Activated B cell treated with CpG ODN at 0.5 μM for 24 hours (primary cell): ENCODE measurements around the gene RNF20. TPM values are rescaled to one million over a fixed set of nuclear protein-coding genes. Genes with fewer than 3 reads are reported as not detected.

Experiments used
- ATAC-seq: fragments of 200-7000 bp; cut with Tn5 transposase; one replicate; pipeline ENCODE4 v1.10.0; 2021; ENCODE audit warnings: low read depth, mild to moderate bottlenecking, moderate library complexity
- CTCF ChIA-PET: fragments of 350-600 bp; sonication (Branson Sonifier 250); formaldehyde crosslinking; loops from one replicate; lab custom pipeline; 2021; ENCODE audit warnings: antibody characterized with exemption; lab: Charles Lee
- POLR2A ChIA-PET: fragments of 350-600 bp; sonication (Branson Sonifier 250); formaldehyde crosslinking; loops from one replicate; lab custom pipeline; 2021; ENCODE audit warnings: antibody characterized with exemption; lab: Charles Lee
- DNase-seq: peaks from one replicate; pipeline ENCODE4 v3.0.0; 2022
- H3K27ac Mint-ChIP-seq: one replicate; pipeline ENCODE4 v1.8.0; 2020; ENCODE audit warnings: mixed read lengths
- H3K27me3 Mint-ChIP-seq: one replicate; pipeline ENCODE4 v1.8.0; 2021; ENCODE audit warnings: mixed read lengths
- H3K36me3 Mint-ChIP-seq: one replicate; pipeline ENCODE4 v1.8.0; 2021; ENCODE audit warnings: low read depth, mixed read lengths
- H3K4me1 Mint-ChIP-seq: one replicate; pipeline ENCODE4 v1.8.0; 2021; ENCODE audit warnings: mixed read lengths
- H3K4me3 Mint-ChIP-seq: one replicate; pipeline ENCODE4 v1.8.0; 2020; ENCODE audit warnings: mild to moderate bottlenecking, mixed read lengths
- H3K9me3 Mint-ChIP-seq: one replicate; pipeline ENCODE4 v1.8.0; 2020; ENCODE audit warnings: mixed read lengths
- CTCF ChIP-seq: fragments of 200-600 bp; IDR thresholded peaks from one replicate; pipeline ENCODE4 v1.8.0; 2022; ENCODE audit warnings: antibody characterized with exemption, mild to moderate bottlenecking
- intact Hi-C: fragments of 100-400 bp; cut with micrococcal nuclease; formaldehyde crosslinking; loops from one replicate; pipeline ENCODE4 v1.15.1; 2024
- total RNA-seq: library from RNA; stranded (reverse); gene quantifications from 2 replicates; pipeline ENCODE4 v1.2.3, GENCODE V29; 2022

Gene RNF20
- total RNA-seq, 1 donor from 2014 or later: 46.6 TPM

- Mint-ChIP-seq H3K27ac (no peak overlapping the region), H3K4me3 (no peak overlapping the region), H3K9me3 (no peaks in the 10 kb centered on the region), H3K4me1 (no peaks in the 10 kb centered on the region), H3K27me3 (peaks cover 4% of the 10 kb centered on the region), H3K36me3 (no peaks in the 10 kb centered on the region)
- ChIA-PET POLR2A (no interaction called here), CTCF (interaction anchor here (2.6 kb wide), 1 partner anchor 10 kb away, joined by 8 read pairs; no protein-coding TSS in a partner anchor)
- no peak for DNase-seq
- intact Hi-C loops: no loop called here
- TF ChIP-seq CTCF: no peak
- no peak for ATAC-seq
Measured at GRCh38 chr9:101590901-101591300, 57.2 kb downstream of the RNF20 start.

GRCh38 chr9:101591787-101592446, 58.3 kb downstream of the RNF20 start:
- intact Hi-C loops: no loop called here
- ChIA-PET CTCF (interaction anchor here (2.6 kb wide), 1 partner anchor 9 kb away, joined by 8 read pairs; no protein-coding TSS in a partner anchor), POLR2A (no interaction called here)

GRCh38 chr9:101592788-101593187, 59.1 kb downstream of the RNF20 start:
- no peak for TF ChIP-seq CTCF
- Mint-ChIP-seq H3K4me3 (no peak overlapping the region), H3K27me3 (peaks cover 4% of the 10 kb centered on the region), H3K36me3 (no peaks in the 10 kb centered on the region), H3K9me3 (no peaks in the 10 kb centered on the region), H3K27ac (no peak overlapping the region), H3K4me1 (no peaks in the 10 kb centered on the region)
- POLR2A ChIA-PET: no interaction called here
- intact Hi-C loops: no loop called here
- DNase-seq: no peak
- CTCF ChIA-PET: interaction anchor here (2.6 kb wide), 1 partner anchor 9 kb away, joined by 8 read pairs; no protein-coding TSS in a partner anchor
- ATAC-seq: no peak

More at GRCh38 chr9:101591787-101592446, 58.3 kb downstream of the RNF20 start:
- ATAC-seq (no peak), DNase-seq (no peak)
- Mint-ChIP-seq H3K27me3 (peaks cover 4% of the 10 kb centered on the region), H3K4me1 (no peaks in the 10 kb centered on the region), H3K4me3 (no peak overlapping the region), H3K27ac (no peak overlapping the region), H3K9me3 (no peaks in the 10 kb centered on the region), H3K36me3 (no peaks in the 10 kb centered on the region)
- TF ChIP-seq CTCF: no peak

- no peak for TF ChIP-seq CTCF
- DNase-seq (no peak), ATAC-seq (no peak)
- Mint-ChIP-seq H3K27ac (no peak overlapping the region), H3K9me3 (no peaks in the 10 kb centered on the region), H3K4me1 (no peaks in the 10 kb centered on the region), H3K27me3 (peaks cover 4% of the 10 kb centered on the region), H3K36me3 (no peaks in the 10 kb centered on the region), H3K4me3 (no peak overlapping the region)
- POLR2A ChIA-PET: no interaction called here
- CTCF ChIA-PET: interaction anchor here (1.0 to 2.6 kb wide), 2 partner anchors 8 to 10 kb away, joined by 3 to 8 read pairs; no protein-coding TSS in a partner anchor
- intact Hi-C loops: no loop called here
Measured at GRCh38 chr9:101593345-101593744, 59.7 kb downstream of the RNF20 start.

GRCh38 chr9:101594796-101595195, 61.1 kb downstream of the RNF20 start, which contains the start of gene PPP3R2:
TSS of gene PPP3R2 (minus strand) at chr9:101594969. CDS start at chr9:101594921, 48 bp downstream.
- H3K27ac Mint-ChIP-seq: no peak within 1 kb of the TSS
- no peaks in the 10 kb centered on the region for H3K9me3 Mint-ChIP-seq
- intact Hi-C loops: no loop called here
- no peak for DNase-seq
- no peaks in the 10 kb centered on the region for H3K4me1 Mint-ChIP-seq
- CTCF ChIA-PET: no interaction called here
- POLR2A ChIA-PET: no interaction called here
- ATAC-seq: no peak
- H3K4me3 Mint-ChIP-seq: no peak within 1 kb of the TSS
- TF ChIP-seq CTCF: no peak
- H3K36me3 Mint-ChIP-seq: no peaks in the 10 kb centered on the region
- peaks cover 4% of the 10 kb centered on the region for H3K27me3 Mint-ChIP-seq
